Prostate gland (tissue), 2 donors: ENCODE data around the gene UAP1L1.

Experiments used
- CTCF ChIP-seq, 4 experiments: fragments of 200-600 bp in 2 of 4; fragments of 450-650 bp in 2 of 4; sonication (generic) in 2 of 4; IDR thresholded peaks; 1 replicate in 3 of 4; 2 replicates in 1 of 4; pipeline ENCODE4 v1.5.1; 2016 to 2019; ENCODE audit warnings: antibody characterized with exemption in 4 of 4, mild to moderate bottlenecking in 2 of 4, moderate library complexity in 2 of 4
- POLR2A ChIP-seq: fragments of 450-650 bp; IDR thresholded peaks from one replicate; pipeline ENCODE4 v1.6.1; 2016; ENCODE audit warnings: antibody characterized with exemption, mild to moderate bottlenecking
- POLR2AphosphoS5 ChIP-seq: sonication (generic); formaldehyde crosslinking; IDR thresholded peaks from one replicate; pipeline ENCODE4 v1.6.1; 2017; ENCODE audit warnings: antibody characterized with exemption

DNA sequence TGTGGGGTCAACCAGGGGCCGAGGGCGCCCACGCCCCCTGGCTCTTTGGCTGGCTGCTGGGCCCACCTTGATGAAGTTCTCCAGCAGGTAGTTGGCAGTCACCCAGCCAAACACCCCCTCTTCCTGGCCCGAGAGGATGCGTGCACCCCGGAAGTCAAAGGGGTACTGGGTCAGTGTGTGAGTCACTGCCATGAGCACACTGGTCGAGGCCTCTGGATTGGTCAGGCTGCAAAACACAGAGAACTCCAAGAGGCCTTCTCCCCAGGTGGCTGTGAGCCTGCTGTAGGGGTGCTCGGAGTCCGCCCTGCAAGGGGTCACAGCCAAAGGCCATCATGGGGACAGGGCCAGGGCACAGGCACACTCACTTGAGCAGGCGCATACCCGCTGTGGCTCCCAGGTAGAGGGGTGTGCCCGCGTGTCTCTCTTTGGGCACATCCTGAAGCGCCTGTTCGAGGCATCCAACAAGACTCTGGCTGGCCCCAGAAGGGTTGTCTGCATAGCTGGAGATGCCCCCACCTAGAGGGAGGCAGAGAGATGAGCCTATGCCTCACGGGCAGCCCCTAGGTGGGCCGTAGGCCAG, 26.1 kb upstream of the UAP1L1 start:
- TF ChIP-seq CTCF (IDR thresholded peaks at IDR 0.05) (no peak), POLR2A (no peak), POLR2AphosphoS5 (no peak)
